ENCODE data around the gene CES2.

GRCh38 chr16:66926961-66927436 lies 8.3 kb upstream of the CES2 start:
- TF ChIP-seq ZFP3 (CRISPR knock-in tag; IDR thresholded peaks at IDR 0.05) (no peak), GLIS3 (CRISPR knock-in tag; IDR thresholded peaks at IDR 0.05) (no peak), ARNTL (CRISPR knock-in tag; IDR thresholded peaks at IDR 0.05; ENCODE audit: borderline replicate concordance, low read depth) (no peak), ESRRG (CRISPR knock-in tag; IDR thresholded peaks at IDR 0.05) (no peak), PPARA (CRISPR knock-in tag; IDR thresholded peaks at IDR 0.05; ENCODE audit: borderline replicate concordance) (no peak), RARB (CRISPR knock-in tag; IDR thresholded peaks at IDR 0.05) (no peak), TOX (CRISPR knock-in tag; IDR thresholded peaks at IDR 0.05; ENCODE audit: borderline replicate concordance) (no peak), CREB5 (CRISPR knock-in tag; IDR thresholded peaks at IDR 0.05; ENCODE audit: low read depth) (no peak), ZNF565 (CRISPR knock-in tag; conservative IDR thresholded peaks at IDR 0.05; ENCODE audit: low read depth) (no peak)
- TF ChIP-seq, protein P1, sequence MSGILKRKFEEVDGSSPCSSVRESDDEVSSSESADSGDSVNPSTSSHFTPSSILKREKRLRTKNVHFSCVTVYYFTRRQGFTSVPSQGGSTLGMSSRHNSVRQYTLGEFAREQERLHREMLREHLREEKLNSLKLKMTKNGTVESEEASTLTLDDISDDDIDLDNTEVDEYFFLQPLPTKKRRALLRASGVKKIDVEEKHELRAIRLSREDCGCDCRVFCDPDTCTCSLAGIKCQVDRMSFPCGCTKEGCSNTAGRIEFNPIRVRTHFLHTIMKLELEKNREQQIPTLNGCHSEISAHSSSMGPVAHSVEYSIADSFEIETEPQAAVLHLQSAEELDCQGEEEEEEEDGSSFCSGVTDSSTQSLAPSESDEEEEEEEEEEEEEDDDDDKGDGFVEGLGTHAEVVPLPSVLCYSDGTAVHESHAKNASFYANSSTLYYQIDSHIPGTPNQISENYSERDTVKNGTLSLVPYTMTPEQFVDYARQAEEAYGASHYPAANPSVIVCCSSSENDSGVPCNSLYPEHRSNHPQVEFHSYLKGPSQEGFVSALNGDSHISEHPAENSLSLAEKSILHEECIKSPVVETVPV (CRISPR knock-in tag; IDR thresholded peaks at IDR 0.05), result no peak
- TF ChIP-seq, protein P2, sequence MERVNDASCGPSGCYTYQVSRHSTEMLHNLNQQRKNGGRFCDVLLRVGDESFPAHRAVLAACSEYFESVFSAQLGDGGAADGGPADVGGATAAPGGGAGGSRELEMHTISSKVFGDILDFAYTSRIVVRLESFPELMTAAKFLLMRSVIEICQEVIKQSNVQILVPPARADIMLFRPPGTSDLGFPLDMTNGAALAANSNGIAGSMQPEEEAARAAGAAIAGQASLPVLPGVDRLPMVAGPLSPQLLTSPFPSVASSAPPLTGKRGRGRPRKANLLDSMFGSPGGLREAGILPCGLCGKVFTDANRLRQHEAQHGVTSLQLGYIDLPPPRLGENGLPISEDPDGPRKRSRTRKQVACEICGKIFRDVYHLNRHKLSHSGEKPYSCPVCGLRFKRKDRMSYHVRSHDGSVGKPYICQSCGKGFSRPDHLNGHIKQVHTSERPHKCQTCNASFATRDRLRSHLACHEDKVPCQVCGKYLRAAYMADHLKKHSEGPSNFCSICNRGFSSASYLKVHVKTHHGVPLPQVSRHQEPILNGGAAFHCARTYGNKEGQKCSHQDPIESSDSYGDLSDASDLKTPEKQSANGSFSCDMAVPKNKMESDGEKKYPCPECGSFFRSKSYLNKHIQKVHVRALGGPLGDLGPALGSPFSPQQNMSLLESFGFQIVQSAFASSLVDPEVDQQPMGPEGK (CRISPR knock-in tag; IDR thresholded peaks at IDR 0.05; ENCODE audit: borderline replicate concordance), result no peak

Measured in SK-N-SH treated with all-trans-retinoic acid at 6 μM for 48 hours (cell line).